ENCODE measurements around the gene CFAP157.

The CFAP157 gene

DNA sequence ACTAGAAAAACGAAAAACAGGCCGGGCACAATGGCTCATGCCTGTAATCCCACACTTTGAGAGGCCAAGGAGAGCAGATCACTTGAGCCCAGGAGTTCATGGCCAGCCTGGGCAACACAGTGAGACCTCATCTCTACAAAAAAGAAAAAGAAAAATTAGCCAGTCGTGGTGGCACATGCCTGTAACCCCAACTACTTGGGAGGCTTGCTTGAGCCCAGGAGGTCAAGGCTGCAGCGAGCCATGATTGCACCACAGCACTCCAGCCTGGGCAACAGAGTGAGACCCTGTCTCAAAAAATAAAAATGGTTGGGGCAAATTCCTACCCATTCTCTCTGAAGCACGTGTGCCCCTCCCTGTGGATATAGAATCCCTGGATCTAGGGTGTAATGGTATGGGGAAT is 8.4 kb upstream of the CFAP157 start:
- Histone ChIP-seq H3K27ac (no peak overlapping the region), H3K36me3 (ENCODE audit: insufficient read depth, low read length) (no peaks in the 10 kb centered on the region), H3K9ac (ENCODE audit: insufficient read length) (no peak overlapping the region), H3K9me3 (ENCODE audit: low read depth, low read length) (no peaks in the 10 kb centered on the region), H3K4me3 (no peak overlapping the region)
- DNase-seq (ENCODE audit: low read depth, low spot score), result no peak
- no peak for TF ChIP-seq EZH2 (IDR thresholded peaks at IDR 0.05)
- TF ChIP-seq POLR2AphosphoS5 (IDR thresholded peaks at IDR 0.05; ENCODE audit: borderline replicate concordance, low read depth, low read length), result no peak
- TF ChIP-seq FOXP2 (optimal IDR thresholded peaks at IDR 0.05; ENCODE audit: control extremely low read depth, extremely low read length, insufficient read depth), result no peak

DNA sequence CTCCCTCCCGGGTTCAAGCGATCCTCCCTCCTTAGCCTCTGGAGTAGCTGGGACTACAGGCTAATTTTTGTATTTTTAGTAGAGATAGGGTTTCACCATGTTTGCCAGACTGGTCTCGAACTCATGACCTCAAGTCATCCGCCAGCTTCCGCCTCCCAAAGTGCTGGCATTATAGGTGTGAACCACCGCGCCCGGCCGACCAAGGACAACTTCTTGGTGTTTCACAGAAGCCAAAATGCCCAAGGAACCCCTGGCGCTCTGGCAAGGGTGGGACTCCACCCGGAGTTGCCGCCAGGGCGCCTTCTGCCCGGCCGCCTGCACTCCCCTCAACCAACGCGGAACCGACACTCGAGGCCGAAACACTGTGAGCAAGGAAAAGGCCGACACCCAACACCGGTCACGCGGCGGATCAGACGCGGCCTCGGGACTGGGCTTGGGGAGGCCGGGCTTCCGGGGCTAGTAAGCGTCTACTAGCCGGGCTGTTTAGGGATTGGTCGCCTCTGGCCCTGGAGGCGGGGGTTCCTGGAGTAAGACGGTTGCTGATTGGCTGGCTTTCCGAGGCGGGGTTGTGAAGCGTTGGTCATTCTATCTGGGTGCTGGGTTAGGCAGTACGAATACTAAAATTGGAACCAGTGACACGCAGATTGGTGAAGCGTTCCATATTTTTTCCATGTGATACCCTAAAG is 7.7 kb upstream of the CFAP157 start:
- Histone ChIP-seq H3K9me3 (ENCODE audit: low read depth, low read length) (no peaks in the 10 kb centered on the region), H3K27ac (no peak overlapping the region), H3K9ac (ENCODE audit: insufficient read length) (no peak overlapping the region), H3K4me3 (no peak overlapping the region), H3K36me3 (ENCODE audit: insufficient read depth, low read length) (no peaks in the 10 kb centered on the region)
- no peak for TF ChIP-seq POLR2AphosphoS5 (IDR thresholded peaks at IDR 0.05; ENCODE audit: borderline replicate concordance, low read depth, low read length)
- no peak for TF ChIP-seq FOXP2 (optimal IDR thresholded peaks at IDR 0.05; ENCODE audit: control extremely low read depth, extremely low read length, insufficient read depth)
- no peak for TF ChIP-seq EZH2 (IDR thresholded peaks at IDR 0.05)
- no peak for DNase-seq (ENCODE audit: low read depth, low spot score)

DNA sequence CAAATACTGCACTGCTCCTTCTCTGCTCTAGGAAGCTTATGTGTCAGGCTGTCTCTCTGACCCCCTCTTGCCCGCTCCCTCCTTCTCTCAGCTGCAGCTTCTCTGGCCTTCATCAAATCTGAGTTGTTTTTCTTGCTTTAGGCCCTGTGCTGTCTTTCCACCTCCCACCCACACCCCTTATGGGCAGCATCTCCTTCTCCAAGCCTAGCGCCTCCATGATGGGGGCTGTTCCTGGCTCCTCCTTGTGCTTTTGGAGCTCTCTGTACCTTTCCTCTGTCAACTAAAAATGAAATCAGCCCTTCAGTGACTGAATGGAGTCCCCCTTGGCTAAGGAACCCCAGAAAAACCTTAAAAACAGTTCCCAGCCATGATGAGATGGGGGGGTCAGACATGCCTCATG is 6.6 kb upstream of the CFAP157 start:
- Histone ChIP-seq H3K36me3 (ENCODE audit: insufficient read depth, low read length) (no peaks in the 10 kb centered on the region), H3K9me3 (ENCODE audit: low read depth, low read length) (no peaks in the 10 kb centered on the region), H3K4me3 (no peak overlapping the region), H3K9ac (ENCODE audit: insufficient read length) (no peak overlapping the region), H3K27ac (no peak overlapping the region)
- TF ChIP-seq POLR2AphosphoS5 (IDR thresholded peaks at IDR 0.05; ENCODE audit: borderline replicate concordance, low read depth, low read length), result no peak
- TF ChIP-seq EZH2 (IDR thresholded peaks at IDR 0.05), result no peak
- no peak for TF ChIP-seq FOXP2 (optimal IDR thresholded peaks at IDR 0.05; ENCODE audit: control extremely low read depth, extremely low read length, insufficient read depth)
- no peak for DNase-seq (ENCODE audit: low read depth, low spot score)

DNA sequence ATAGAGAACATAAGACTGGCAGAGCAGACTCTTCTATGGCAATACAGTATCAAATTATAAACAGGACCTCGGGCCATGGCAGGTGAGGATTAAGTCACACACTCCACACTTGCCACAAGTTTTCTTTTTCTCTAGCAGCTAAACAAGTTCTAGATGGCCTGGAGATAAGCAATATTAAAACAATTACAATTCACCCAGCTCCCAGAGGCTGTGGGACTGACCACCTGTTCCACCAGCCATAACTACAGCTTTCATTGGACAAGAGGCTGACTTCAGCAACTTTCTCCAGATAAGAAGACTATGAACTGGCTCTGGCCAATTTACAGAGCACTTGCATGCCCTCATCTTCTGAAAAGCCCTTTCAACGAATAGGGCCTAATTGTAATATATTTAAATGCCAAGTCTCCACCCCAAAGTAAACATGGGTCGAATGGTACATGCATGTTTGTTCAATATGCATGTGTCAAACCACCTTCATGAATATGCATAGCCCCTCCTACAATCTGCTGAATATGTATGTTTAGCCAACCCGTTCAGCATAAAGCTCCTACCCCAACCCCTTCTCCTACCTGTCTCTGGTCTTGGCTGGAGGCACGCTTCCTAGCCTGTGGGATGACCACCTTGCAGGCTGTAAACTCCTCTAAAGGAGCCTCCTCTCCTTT is 6.1 kb upstream of the CFAP157 start:
- H3K4me3 ChIP-seq, result no peak overlapping the region
- no peak for DNase-seq (ENCODE audit: low read depth, low spot score)
- no peak for TF ChIP-seq POLR2AphosphoS5 (IDR thresholded peaks at IDR 0.05; ENCODE audit: borderline replicate concordance, low read depth, low read length)
- TF ChIP-seq FOXP2 (optimal IDR thresholded peaks at IDR 0.05; ENCODE audit: control extremely low read depth, extremely low read length, insufficient read depth), result no peak
- no peak for TF ChIP-seq EZH2 (IDR thresholded peaks at IDR 0.05)
- no peaks in the 10 kb centered on the region for H3K36me3 ChIP-seq (ENCODE audit: insufficient read depth, low read length)
- no peak overlapping the region for H3K27ac ChIP-seq
- no peak overlapping the region for H3K9ac ChIP-seq (ENCODE audit: insufficient read length)
- no peaks in the 10 kb centered on the region for H3K9me3 ChIP-seq (ENCODE audit: low read depth, low read length)

DNA sequence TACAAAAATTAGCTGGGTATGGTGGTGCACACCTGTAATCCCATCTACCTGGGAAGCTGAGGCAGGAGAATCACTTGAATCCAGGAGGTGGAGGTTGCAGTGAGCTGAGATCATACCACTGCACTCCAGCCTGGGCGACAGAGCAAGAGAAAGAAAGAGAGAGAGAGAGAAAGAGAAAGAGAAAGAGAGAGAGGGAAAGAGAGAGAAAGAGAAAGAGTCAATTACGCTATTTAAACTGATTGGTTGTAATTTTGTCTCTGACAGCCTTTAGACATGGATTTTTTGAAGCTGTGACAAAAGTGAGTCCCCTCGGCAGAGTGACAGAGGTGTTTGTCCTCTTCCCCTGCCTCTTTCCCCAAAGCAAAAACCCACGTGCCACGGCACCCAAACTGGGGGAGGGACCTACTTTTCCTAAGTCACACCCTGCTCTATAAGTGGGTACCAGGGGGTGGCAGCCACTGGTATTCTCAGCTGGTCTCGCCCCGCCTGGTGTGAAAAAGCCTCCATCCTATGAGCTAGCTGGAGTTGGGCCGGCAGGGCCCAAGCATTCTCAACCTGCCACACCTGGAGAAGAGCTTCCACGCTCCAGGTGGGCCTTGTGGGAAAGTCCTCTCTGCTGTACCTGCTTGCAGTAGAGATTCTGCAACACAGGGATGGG is 3.4 kb upstream of the CFAP157 start:
- Histone ChIP-seq H3K4me3 (no peak overlapping the region), H3K36me3 (ENCODE audit: insufficient read depth, low read length) (no peaks in the 10 kb centered on the region), H3K9me3 (ENCODE audit: low read depth, low read length) (no peaks in the 10 kb centered on the region), H3K27ac (no peak overlapping the region), H3K9ac (ENCODE audit: insufficient read length) (no peak overlapping the region)
- DNase-seq (ENCODE audit: low read depth, low spot score), result no peak
- TF ChIP-seq FOXP2 (optimal IDR thresholded peaks at IDR 0.05; ENCODE audit: control extremely low read depth, extremely low read length, insufficient read depth) (no peak), POLR2AphosphoS5 (IDR thresholded peaks at IDR 0.05; ENCODE audit: borderline replicate concordance, low read depth, low read length) (no peak), EZH2 (IDR thresholded peaks at IDR 0.05) (no peak)

DNA sequence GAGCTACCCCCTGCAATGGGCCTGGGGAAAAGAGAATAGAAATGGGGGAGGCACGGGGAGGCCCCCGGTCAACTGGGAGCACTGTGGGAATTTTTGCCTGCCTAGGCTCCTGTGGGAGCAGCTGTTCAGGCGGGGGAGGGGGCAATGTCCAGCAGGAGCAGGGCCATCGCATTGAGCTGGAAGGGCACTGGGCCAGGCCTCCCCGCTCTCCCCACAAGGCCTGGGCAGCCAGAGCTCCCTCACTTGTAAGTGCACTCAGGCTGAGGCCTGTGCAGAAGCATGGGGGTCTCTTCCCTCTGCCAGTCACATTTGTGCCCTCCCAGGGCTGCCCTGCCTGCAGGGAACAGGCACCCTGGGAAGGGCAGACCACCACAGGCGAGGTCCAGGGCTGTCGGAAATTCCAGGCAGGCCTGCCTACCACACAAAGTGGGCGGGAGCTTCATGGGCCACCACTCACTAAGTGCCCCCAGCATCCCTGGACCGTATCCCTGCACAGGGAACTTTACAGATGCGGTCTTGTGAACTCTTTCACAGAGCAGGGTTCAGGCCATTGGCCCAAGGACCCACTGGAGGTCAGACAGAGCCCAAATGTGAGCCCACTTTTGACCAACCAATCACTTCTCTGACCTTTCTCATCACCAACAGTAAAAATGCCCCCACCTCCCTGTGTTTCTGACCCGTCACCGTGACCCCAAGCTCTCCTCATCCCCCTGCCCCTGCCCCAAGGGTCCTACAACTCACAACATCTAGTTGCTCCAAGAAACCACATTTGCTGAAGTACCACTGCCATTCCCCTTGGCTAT is 1.0 kb upstream of the CFAP157 start:
- Histone ChIP-seq H3K27ac (no peak overlapping the region), H3K9me3 (ENCODE audit: low read depth, low read length) (no peaks in the 10 kb centered on the region), H3K9ac (ENCODE audit: insufficient read length) (no peak overlapping the region), H3K4me3 (no peak overlapping the region), H3K36me3 (ENCODE audit: insufficient read depth, low read length) (no peaks in the 10 kb centered on the region)
- no peak for DNase-seq (ENCODE audit: low read depth, low spot score)
- TF ChIP-seq FOXP2 (optimal IDR thresholded peaks at IDR 0.05; ENCODE audit: control extremely low read depth, extremely low read length, insufficient read depth), result no peak
- TF ChIP-seq EZH2 (IDR thresholded peaks at IDR 0.05), result no peak
- no peak for TF ChIP-seq POLR2AphosphoS5 (IDR thresholded peaks at IDR 0.05; ENCODE audit: borderline replicate concordance, low read depth, low read length)

DNA sequence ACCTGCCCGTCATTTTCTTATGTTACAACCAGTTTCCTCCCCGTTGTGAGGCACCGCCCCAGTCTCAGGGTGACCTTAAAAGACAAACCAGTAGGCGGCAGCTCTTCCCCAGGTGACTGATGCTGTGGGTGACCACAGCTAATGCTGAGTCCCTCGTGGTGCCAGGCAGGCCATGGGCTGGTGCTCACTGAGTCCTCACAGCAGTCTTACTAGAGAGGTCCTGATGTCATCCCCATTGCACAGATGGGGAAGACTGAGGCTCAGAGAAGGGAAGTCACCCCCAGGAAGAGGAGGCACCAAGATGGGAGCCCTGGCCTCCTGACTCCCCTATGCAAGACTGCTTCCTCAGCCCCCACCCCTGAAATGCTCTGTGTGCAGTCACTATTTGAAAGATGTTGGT is 978 bp downstream of the CFAP157 start:
- no peak for DNase-seq (ENCODE audit: low read depth, low spot score)
- no peak overlapping the region for H3K9ac ChIP-seq (ENCODE audit: insufficient read length)

More for the DNA sequence above, 978 bp downstream of the CFAP157 start:
- Histone ChIP-seq H3K36me3 (ENCODE audit: insufficient read depth, low read length) (no peaks in the 10 kb centered on the region), H3K27ac (no peak overlapping the region), H3K9me3 (ENCODE audit: low read depth, low read length) (no peaks in the 10 kb centered on the region), H3K4me3 (no peak overlapping the region)
- TF ChIP-seq FOXP2 (optimal IDR thresholded peaks at IDR 0.05; ENCODE audit: control extremely low read depth, extremely low read length, insufficient read depth) (no peak), POLR2AphosphoS5 (IDR thresholded peaks at IDR 0.05; ENCODE audit: borderline replicate concordance, low read depth, low read length) (no peak), EZH2 (IDR thresholded peaks at IDR 0.05) (no peak)
